GM18861 (cell line): ENCODE data around the gene ZNF846.
"Not testable (repeated sequence)": the region's sequence is repeated elsewhere in the genome, so short reads cannot be mapped to it uniquely, and the experiment has no call there.

Source experiments
- ATAC-seq: cut with Tn5 transposase; IDR thresholded peaks from one replicate; pipeline ENCODE4 v1.9.1; 2021; ENCODE audit not compliant: unreplicated experiment

ZNF846 gene

GRCh38 chr19:9768175-9769112, at the start of gene ZNF846:
TSS of gene ZNF846 (minus strand) at chr19:9768738. CDS start at chr19:9764950, 3,788 bp downstream.
- ATAC-seq: peak; percentile 94

- no peak for ATAC-seq
Observed at GRCh38 chr19:9818175-9818733, 49.7 kb upstream of the ZNF846 start.

- no peak for ATAC-seq
Observed at GRCh38 chr19:9811139-9811538, 42.6 kb upstream of the ZNF846 start.

GRCh38 chr19:9808855-9809824, 40.6 kb upstream of the ZNF846 start:
- ATAC-seq: no peak

GRCh38 chr19:9806803-9807202, 38.3 kb upstream of the ZNF846 start:
- ATAC-seq: no peak

GRCh38 chr19:9801976-9802375, 33.4 kb upstream of the ZNF846 start:
- no peak for ATAC-seq

GRCh38 chr19:9799162-9799561, 30.6 kb upstream of the ZNF846 start:
- ATAC-seq: no peak

GRCh38 chr19:9797871-9798270, 29.3 kb upstream of the ZNF846 start:
- ATAC-seq: no peak

- ATAC-seq: peak; percentile 62
Observed at GRCh38 chr19:9796113-9796773, 27.7 kb upstream of the ZNF846 start.

GRCh38 chr19:9793071-9793591, 24.6 kb upstream of the ZNF846 start:
- no peak for ATAC-seq

GRCh38 chr19:9792206-9793070, 23.9 kb upstream of the ZNF846 start:
- no peak for ATAC-seq

- no peak for ATAC-seq
Observed at GRCh38 chr19:9791552-9792205, 23.1 kb upstream of the ZNF846 start.

- ATAC-seq: not testable (repeated sequence)
Observed at GRCh38 chr19:9791073-9791367, 22.5 kb upstream of the ZNF846 start.

- ATAC-seq: not testable (repeated sequence)
Observed at GRCh38 chr19:9789579-9789978, 21.0 kb upstream of the ZNF846 start.

- no peak for ATAC-seq
Observed at GRCh38 chr19:9789066-9789465, 20.5 kb upstream of the ZNF846 start.

- ATAC-seq: not testable (repeated sequence)
Observed at GRCh38 chr19:9788604-9789003, 20.1 kb upstream of the ZNF846 start.

- no peak for ATAC-seq
Observed at GRCh38 chr19:9786819-9787218, 18.3 kb upstream of the ZNF846 start.

- no peak for ATAC-seq
Observed at GRCh38 chr19:9786342-9786741, 17.8 kb upstream of the ZNF846 start.
